Erythroblast (primary cell): ENCODE results near the gene CSRP2.

Experiments
- DNase-seq, 2 experiments: peaks; one replicate each; lab custom pipeline; 2025; lab: John Stamatoyannopoulos, UW
- GATA1 ChIP-seq: IDR thresholded peaks from 2 replicates; pipeline ENCODE4 v1.6.1; 2011; ENCODE audit warnings: low read depth, mild to moderate bottlenecking, control low read depth, low read length, moderate library complexity
- POLR2A ChIP-seq: IDR thresholded peaks from 2 replicates; pipeline ENCODE4 v1.6.1; 2011; ENCODE audit warnings: mild to moderate bottlenecking, low read length

CSRP2 gene

DNA sequence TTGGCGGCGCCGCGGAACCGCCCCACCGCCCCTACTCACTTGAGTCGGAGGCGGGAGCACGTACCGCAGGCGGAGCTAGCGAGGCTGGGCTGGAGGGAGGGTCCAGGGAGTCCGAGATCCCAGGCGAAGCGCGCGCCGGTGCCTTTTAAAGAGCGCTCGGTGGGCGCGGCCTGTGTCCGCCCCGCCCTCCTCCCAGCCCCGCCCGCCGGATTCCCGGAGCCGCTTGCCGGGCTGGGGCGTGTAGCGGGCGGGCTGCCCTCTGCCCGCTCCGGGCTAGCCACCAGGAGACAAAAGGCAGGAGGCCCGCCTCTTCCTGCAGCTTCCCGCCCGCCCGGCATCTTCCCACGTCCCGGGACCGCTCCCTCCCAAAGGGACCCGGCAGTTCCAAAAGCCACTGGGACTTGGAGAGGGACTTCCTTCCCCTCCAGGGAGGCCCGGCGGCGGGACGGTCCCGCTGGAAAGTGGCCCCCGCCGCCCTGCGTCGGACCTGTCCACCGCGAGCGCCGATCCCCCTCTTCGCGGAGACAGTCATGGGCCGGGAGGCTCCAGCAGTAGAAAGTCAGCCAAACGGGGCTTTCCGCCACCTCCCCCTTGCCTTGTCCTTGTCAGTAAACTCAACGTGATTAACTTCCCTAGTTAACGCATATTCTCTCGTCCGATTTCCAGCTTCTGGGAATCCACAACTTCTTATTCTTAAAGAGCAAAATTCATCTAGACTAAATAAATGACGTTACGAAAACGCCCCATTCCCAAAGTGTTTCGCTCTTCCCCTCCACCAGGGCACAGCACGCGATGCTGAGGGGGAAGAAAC lies at the start of gene CSRP2:
TSS of gene CSRP2 (minus strand) at position 121 of the 811 bp plus-strand sequence. CDS start 12,759 bp downstream, outside the sequence.
- TF ChIP-seq POLR2A (no peak), GATA1 (no peak)
- DNase-seq: peak; percentile 79 to 84

DNA sequence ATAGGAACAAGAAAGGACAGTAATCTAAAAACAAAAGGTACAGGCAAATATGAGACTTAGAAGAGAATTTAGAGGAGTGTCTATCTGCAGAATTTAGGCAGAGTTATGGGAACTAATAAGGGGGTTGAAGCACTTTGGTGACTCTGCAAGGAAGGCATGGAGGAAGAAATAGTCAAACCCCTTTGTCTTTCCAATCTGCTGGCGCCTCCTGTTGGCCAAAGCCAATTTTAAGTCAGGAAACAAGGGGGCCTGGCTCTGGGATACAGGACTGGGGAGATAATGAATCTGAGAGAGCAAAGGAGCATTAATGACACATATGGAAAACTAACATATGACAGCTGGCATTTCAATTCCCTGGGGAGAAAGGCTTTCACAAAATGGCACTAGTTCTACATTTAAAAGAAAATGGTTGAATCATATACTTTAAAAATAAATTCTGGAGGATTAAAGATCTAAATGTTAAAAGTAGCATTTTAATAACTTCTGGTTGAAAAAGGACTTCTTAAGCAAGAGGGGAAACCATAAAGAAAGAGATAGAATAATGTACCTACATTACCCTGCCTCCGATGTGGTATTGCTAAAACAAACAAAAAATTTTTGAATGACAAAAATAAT lies 48.5 kb upstream of the CSRP2 start:
- no peak for TF ChIP-seq POLR2A
- no peak for TF ChIP-seq GATA1
- DNase-seq: peak; percentile 50 to 60

DNA sequence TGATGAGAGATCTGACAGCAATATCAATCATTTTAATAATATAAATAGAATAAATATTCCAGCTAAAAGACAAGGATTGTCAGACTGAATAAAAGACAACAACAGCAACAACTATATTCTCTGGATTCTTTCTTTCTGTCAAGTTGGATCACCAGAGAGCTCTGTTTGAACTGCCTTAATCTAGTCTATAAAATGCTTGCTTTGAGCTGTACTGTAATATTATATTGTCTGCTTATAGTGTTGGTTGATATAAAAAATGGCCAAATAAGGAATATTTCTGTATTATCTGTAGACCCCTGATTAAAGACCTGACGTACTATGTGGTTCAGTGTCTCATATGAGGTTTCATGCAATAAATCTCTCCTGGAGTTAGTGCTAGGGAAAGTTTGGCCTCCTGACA lies 46.3 kb upstream of the CSRP2 start:
- TF ChIP-seq POLR2A (no peak), GATA1 (no peak)
- no peak for DNase-seq

DNA sequence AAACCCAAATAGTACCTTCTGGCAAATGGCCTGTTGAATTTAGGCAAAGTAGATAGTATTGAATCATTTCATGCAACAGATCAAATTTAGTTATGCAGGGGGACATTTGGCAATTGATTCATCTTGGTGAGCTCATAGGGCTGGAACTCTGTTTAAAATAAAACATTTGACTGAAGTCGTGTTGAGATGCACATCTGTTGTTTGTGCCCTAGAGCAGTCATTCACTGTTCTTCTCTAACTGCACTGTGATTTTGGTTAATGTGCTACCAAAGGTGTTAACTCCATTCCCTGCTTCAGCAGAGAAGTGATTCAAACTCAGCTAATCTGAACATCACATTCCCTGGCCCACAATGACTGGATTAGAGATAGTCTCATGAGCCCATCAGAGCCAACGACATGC lies 44.0 kb upstream of the CSRP2 start:
- no peak for DNase-seq
- TF ChIP-seq POLR2A (no peak), GATA1 (no peak)

DNA sequence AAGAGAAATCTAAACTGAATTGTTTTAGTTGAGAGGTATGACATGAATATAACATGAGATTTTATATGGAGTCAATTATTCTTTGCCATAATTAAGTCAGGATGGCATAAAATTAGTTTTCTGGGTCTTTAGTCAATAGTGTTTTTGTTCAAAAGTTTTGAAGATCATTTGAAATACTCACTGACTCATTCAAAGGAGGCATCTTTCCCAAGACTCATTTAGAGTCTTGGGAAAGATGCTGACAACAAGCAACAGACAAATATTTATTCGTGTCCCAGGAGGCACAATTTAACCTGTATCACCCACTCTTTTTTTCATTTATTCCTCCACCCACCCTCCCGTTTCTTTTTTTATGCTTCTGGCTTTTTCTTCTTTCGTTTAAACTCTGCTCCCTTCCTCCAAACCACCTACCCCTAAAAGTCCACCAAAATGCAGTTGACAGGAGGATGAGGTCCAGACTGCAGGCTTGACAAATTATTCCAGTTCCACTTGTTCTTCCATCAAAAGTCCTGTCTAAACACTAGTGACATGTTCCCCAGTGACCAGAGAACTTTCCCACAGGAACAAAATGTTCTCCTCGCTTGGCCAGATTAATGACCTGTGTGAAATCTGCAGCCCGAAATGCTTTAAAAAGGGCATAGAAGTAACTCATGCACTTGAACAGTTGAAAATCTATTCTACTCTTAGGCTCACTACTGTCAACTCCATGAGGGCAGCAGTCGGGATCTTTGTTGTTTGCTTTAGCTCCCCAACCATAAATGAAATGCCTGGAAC lies 43.3 kb upstream of the CSRP2 start:
- no peak for DNase-seq
- TF ChIP-seq GATA1: no peak
- TF ChIP-seq POLR2A: no peak

DNA sequence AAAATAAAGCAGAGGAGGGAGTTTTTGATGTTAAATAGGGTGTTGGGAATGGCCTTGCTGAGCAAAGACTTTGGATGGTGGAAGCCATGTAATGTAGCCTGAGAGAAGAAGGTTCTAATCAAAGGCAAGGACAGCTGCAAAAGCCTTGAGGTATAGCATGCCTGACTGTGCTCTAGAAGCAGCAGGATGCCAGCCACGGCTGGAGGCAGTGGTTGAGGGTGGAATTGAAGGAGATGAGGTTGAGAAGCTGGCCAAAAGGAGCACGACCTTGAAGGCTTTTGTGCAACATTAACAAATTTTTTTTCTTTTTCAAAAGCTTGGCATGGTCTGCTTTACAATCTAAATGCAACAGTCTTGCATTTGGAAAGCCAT lies 42.3 kb upstream of the CSRP2 start:
- TF ChIP-seq POLR2A (no peak), GATA1 (no peak)
- no peak for DNase-seq

DNA sequence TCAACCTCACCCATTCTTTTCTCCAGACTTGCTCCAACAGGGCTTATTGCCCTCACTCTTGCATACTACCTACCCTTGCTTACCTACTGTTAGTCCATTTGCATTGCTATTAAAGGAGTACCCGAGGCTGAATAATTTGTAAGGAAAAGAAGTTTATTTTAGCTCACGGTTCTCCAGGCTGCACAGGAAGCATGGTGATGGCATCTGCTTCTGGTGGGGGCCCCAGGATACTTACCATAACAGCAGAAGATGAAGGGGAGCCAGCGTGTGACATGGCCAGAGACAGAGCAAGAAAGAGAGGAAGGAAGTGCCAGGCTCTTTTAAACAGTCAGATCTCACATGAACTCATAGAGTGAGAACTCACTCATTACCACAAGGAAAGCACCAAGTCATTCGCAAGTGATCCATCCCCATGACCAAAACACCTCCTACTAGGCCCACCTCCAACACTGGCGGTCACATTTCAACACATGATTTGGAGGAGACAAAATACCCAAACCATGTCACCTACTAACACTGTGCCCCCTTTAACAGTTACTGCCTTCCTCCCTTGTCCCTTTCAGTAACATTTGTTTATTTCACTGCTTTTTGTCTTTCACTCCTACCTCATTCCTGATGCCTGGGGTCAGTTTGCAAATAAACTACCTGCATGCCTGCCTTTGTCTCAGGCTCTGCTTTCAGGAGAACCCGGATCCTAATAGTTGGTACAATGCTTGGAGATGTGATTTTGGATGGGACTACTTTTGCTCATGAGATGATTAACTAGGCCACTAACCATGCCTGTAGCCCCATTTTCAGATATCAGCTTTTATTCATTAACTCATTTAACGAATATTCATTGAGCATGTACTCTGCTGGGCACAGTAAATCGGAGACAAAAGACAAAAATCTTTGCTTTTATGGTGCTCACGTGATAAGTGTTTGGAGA lies 41.6 kb upstream of the CSRP2 start:
- no peak for DNase-seq
- no peak for TF ChIP-seq GATA1
- no peak for TF ChIP-seq POLR2A

DNA sequence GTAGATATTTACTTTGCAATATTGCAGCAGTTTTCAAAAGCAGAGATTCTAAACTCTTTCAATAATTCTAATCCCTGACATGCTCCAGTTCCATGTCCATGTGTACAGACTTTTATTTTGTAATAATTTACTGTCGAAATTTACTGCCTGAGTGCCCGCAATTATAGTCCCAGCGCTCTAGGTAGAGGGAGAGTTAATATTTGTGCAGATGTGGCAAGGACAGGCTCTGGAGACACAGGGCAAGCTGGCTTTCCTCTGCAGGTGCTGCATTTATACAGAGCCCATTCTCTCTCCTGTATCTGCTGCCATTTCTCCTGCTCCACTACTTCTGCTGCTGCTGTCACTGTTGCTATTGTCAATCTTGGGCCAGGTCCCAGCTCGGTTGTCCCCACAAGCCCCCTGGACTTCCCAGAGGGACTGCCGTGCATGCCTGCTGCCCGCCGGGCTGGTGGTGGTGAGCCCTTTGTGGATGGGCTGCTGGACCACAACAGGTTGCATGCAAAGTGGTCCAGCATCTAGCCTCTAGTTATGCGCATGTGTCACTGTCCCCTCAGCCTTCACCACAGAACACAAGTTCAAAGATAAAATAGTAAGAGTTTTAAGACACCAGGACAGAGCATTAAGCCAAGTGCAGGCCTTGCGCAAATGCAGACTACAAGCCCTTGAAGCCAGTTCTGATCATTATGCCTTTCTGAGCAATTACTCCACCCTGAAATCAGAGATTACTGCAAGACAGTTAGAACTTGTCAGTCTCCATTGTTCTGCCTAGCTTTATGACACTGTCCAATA lies 40.8 kb upstream of the CSRP2 start:
- TF ChIP-seq GATA1 (no peak), POLR2A (no peak)
- DNase-seq: no peak

DNA sequence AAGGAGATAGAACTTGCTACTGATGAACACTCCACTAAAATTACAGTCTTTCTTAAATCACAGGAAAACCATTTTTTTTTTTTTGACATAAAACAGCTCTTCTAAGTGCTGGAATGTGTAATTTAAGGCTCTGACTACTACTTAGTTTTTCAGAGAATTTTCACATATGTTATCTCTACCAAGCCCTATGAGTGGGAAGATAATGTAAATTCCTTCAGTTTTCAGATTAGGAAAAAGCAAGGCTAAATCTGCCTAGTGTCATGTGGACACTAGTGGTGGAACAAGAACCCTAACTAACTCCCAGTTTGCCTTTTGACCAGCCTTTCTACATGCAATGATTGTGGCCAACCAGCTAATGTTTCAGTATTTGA lies 37.3 kb upstream of the CSRP2 start:
- TF ChIP-seq GATA1: no peak
- no peak for TF ChIP-seq POLR2A
- DNase-seq: no peak

DNA sequence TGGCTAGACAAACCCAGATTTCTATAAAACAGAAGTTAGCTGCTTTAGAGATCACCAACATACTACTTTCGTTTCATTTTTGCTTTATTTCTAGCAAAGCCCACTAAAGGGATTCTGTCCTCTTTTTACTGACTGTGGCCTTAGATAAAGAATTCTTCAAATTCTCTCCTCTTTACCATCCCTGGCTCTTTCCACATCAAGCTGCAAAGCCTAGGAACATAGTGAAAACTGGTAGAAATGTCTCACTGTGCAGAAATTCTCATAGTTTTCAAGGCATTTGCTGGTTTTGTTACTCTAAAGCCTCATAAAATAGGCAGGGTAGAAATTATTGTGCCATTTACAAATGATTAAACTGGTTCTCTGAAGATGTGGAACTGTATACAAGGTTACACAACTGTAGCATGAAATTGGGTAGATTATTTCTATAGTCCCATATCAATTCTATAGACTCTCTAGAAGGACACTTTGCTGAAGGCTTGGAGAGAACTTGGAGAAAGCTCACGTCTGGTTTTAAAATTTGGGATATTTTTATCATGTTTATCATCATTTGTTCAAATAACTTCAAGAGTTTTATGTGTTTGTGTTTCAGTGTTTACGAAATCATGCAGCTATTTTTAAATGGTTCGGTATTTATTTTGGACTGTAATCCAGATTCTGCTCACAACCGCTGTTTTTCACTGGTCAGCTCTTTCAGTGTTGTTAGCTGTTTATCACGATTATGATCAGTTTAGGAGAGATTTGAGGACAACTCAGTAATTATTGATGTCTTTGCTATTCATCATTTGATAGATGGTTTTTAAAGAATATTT lies 36.7 kb upstream of the CSRP2 start:
- no peak for DNase-seq
- TF ChIP-seq POLR2A (no peak), GATA1 (no peak)

DNA sequence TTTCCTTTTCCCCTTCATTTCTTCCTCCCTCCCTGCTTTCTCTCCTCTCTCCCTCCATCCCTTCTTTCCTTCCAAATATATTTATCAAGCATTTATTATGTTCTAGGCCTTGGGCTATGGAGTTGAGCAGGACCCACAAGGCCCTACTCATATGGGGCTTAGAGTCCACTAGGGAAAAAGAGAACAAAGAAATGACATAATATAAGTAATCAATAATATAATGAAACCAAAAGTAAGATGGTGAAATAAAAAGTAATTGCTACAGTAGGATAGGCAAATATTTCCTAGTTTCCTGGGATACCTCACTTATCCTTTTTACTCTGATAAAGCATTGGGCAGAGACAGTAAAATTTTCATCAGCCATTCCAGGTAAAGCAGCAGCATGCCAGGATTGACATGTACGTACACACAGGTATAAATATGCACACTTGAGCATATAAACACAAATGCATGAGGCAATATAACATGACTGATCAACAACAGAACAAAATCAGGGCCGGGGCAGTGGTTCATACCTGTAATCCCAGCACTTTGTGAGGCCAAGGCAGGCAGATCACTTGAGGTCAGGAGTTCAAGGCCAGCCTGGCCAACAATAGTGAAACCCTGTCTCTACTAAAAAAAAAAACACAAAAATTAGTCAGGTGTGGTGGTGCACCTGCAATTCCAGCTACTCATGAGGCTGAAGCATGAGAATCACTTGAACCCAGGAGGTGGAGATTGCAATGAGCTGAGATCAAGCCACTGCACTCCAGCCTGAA lies 35.5 kb upstream of the CSRP2 start:
- no peak for DNase-seq
- no peak for TF ChIP-seq POLR2A
- no peak for TF ChIP-seq GATA1
